HS-5 (cell line): ENCODE measurements around the gene AP3S2.
"Not testable (repeated sequence)": the region's sequence is repeated elsewhere in the genome, so short reads cannot be mapped to it uniquely, and the experiment has no call there.

Experiments
- DNase-seq: peaks from one replicate; pipeline ENCODE4 v3.0.0-alpha.2; 2012; ENCODE audit warnings: low read depth

Gene AP3S2

DNA sequence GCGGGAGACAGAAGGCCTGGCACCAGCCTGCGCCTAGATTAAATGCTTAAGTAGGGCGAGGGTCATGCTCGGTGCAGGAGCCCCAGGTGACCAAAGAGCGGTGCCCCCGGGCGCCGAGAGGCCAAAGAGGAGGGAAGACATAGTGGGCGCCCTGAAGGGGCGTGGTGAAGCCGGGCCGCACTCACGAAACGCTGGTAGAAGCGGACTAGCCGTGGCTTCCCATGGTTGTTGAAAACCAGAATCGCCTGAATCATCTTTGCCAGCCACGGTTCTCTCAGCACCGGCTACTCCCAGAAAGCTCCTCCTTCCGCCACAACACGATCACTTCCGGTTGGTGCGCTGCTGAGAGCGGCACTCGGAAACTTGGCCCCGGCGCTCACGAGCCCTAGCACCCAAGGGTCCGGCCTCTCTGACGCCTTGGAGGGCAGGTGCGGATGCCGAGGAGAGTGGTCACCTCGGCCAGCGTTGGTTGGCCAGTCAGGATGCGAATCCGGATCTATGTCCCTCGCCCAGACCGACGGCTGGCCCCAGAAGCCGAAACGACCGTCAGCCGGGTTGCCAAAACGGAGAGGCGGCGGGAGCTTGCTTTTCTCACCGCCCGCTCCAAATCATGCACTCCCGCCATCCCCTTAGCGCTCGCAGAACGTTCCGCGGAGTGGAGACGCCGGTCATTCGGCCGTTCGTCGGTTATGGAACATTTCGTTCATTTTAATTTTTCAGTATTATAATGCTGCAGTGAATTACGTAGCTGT, at the start of gene AP3S2:
Gene AP3S2, minus strand, starts transcription at position 299 of the 752 bp plus-strand sequence. Its CDS starts 45 bp downstream, at position 254.
- peak; percentile 82 for DNase-seq

DNA sequence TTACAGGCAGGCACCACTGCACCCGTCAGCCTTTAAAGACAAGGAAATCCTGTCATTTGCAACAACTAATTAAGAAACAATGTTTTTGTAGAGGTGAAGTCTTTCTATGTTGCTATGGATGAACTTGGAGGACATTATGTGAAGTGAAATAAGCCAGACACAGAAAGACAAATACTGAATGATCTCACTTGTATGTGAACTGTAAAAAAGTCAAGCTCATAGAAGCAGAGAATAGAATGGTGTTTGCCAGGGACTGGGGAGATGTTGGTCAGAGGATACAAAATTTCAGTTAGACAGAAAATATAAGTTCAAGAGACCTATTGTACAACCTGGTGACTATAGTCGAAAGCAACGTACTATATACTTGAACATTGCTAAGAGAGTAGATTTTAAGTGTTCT, 46.1 kb upstream of the AP3S2 start:
- DNase-seq, result no peak

DNA sequence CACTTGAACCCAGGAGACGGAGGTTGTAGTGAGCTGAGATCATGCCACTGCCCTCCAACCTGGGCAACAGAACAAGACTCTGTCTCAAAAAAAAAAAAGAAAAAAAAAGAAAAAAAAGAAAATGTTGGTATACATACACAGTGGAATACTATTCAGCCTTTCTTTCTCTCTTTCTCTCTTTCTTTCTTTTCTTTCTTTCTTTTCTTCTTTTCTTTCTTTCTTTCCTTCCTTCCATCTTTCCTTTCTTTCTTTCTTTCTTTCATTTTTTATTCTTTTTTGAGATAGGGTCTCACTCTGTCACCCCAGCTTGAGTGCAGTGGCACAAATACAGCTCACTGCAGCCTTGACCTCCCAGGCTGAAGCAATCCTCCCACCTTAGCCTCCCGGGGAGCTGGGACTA, 45.6 kb upstream of the AP3S2 start:
- DNase-seq, result not testable (repeated sequence)

DNA sequence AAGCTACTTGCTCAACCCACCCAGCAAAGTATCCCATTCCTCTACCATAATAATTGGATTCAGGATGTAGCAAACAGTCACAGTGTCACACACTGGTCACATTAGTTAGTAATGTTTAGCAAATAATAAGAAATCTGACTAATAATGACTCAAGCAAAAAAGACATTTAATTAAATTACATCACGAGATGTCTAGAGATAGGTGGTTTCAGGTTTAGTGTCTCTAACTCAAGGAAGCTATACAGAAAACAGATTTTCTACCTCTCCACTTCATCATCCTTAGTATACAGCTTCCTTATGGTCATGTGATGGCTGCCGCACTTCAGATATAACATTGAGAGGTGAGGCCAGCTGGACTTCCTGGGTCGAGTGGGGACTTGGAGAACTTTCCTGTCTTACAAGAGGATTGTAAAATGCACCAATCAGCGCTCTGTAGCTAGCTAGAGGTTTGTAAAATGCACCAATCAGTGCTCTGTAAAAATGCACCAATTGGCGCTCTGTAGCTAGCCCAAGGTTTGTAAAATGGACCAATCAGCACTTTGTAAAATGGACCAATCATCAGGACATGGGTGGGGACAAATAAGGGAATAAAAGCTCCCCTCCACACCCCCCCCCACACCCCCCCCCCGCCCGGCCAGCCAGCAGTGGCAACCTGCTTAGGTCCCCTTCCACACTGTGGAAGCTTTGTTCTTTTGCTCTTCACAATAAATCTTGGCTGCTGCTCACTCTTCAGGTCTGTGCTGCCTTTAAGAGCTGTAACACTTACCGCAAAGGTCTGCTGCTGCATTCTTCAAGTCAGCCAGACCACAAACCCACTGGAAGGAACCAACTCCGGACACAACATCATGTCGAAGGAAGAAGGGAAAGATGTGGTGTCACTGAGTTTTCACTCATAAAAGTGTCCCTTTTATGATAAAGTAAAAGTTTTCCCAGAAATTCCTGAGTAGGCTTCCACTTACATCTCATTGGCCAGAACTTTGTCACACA, 43.9 kb upstream of the AP3S2 start:
- DNase-seq, result no peak

DNA sequence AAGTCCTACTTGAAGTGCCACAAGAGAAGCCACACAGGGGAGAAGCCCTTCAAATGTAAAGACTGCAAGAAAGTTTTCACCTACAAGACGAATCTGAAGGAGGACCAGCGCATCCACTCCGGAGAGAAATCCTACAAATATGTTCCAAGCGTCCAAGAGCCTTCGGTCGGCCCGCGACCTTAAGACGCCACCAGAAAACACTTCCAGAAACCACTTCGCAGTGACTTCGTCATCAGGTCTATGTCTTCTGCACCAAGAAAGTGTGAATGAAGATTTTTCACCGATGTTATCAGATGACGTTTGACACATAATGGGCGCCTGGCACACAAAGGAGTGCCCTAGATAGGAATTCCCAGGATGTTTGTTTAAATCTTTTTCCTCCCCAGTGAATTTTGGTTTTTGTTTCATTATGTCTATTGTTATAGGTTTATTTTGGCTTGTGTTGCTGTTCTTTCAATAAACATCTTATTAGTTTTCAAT, 43.0 kb upstream of the AP3S2 start:
- no peak for DNase-seq

DNA sequence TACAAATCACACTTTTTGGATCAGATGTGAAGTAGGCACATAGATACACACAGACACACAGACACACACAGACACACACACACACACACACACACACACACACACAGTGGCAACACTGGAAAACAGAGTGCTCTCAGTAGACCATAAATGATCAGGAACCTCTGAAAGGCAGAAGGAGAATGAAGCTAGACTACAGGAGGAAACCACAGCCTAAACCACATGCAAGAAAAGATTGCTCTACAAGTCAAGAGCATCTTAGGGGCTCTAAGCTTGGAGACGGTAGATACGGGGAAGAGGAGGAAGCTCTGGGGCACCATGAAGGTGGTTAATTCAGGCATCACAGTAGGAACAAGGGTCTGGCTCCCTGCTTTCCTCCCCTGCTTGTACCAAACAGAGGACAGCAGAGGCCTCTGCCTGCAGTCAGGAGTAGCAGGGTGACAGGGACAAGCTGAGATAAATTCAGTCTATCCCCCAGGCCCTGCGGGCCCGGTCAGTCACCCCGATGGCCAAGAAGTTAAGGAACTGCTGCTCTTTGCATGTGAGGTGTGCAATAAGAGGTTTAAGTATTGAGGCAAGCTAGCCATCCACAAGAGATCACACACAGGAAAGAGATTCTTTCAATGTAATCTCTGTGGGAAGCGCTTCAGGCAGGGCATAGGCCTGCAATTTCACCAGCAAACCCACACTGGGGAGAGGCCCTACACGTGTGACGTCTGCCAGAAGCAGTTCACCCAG, 42.4 kb upstream of the AP3S2 start:
- DNase-seq, result no peak

DNA sequence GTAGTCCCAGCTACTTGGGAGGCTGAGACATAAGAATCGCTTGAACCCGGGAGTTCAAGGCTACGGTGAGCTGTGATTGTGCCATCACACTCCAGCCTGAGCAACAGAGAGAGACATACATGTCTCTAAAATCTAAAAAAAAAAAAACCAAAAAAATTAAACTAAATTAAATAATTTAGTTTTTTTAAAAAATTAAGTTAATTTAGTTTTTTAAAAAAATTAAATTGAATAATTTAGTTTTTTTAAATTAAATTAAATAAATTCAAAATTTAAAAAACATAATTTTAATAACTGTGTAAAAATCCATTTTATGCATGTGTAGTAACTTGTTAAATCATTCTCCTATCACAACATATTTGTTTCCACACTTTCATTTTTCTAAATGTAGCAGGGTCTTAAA, 39.1 kb upstream of the AP3S2 start:
- DNase-seq, result no peak

DNA sequence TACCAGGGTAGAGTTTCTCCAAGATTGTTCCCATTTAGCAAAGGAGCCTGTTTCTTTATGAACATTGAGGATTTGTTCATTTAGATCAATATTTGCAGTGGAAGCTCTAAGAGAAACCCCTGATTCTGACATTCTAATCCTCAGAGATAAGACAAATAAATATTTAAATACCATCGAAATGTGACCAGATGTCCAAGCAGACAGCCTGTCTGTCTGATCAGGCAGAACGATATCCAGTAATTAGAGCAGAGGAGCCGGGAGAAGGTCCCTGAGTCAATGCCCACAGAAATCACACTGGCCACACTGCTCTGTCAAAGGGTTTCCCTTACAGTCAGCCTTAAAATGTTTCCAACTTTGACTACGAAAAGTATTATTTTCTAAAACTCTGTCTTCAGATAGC, 34.6 kb upstream of the AP3S2 start:
- DNase-seq, result no peak

DNA sequence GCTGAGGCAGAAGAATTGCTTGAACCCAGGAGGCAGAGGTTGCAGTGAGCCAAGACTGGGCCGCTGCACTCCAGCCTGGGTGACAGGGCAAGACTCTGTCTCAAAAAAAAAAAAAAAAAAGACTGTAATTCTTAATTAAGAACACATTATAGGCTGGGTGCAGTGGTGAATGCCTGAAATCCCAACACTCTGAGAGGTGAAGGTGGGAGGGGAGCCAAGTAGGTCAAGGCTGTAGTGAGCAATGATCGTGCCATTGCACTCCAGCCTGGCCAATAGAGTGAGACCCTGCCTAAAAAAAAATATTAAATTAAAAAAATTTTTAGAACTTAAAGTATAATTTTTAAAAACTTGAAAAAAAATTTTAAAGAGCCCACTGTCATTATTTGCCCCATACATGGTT, 32.4 kb upstream of the AP3S2 start:
- peak; percentile 32 for DNase-seq

DNA sequence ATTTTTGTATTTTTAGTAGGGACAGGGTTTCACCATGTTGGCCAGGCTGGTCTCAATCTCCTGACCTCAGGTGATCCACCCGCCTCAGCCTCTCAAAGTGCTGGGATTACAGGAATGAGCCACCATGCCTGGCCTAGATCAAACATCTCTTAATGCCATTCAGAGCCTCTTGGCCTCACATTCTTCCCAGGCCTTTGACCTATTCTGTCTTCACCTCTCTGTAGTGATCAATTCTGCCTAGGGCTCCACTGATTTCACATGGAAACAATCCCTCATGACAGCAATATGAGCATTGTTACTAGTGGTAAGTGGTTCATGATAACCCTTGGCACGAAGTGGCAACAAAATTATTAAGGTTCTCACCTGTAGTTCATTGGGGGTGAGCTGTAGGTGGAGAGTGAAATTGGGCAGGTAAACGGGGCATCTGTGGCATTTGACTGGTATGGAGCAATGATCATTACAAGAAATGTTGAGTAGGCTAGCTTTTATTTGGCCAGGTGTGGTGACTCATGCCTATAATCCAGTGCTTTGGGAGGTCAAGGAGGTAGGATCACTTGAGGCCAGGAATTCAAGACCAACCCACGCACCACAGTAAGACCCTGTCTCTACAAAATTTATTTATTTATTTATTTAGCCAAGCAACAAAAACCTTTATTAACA, 23.8 kb upstream of the AP3S2 start:
- DNase-seq, result no peak

DNA sequence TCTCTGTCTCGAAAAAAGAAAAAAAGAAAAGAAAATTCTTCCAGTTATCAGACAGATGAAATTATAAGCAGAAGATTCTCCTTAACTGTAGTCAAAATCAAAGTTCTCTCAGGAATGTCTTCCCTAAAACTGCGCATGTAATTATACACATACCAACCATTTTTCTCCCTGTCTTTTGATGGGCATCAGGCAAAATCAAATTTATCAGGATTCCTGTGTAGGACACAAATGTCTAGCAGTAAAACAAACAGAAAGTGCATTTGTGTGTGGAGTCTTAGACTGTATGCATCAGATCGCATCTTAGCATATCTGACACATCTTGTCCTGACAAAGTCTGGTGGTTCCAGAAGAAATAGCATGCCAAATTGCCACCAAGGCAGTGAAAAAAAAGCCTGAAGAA, 22.9 kb upstream of the AP3S2 start:
- no peak for DNase-seq

DNA sequence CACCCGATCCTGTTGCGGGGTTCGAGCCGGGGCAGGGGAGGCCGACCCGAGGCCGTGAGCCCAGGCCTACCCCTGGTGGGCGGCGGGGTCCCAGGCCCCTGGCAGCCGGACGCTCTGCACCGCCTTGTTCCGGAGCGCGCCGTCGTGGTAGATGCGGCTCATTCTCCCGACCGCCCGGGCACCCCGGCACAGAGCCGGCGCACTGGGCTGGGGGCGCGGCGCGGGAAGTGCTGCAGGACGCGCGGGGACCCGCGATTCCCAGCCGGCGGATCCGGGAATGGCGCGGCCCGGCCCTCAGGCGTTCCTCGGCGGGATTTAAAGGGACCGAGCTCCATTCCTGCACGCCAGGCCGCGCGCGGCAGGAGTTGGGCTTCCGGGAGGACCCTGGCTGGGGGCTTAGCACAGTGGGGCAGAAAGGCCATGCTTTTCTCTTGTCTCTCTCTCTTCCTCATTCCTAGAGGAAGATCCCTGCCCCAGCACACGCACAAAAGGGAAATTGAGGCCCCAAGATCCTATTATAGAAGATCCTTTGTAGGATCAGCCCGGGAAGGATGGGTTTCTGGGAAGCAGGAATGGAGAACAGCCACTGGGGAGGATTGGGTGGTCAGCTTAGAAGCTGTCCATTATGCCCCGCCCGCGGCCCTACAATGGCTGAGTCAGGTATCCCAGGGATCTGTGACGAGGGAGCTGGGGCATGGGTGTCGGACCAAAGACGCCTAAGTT, 19.0 kb upstream of the AP3S2 start, which contains the start of gene ARPIN:
Gene ARPIN, minus strand, starts transcription at position 279 of the 723 bp plus-strand sequence. Its CDS starts 117 bp downstream, at position 162.
- DNase-seq, result no peak

DNA sequence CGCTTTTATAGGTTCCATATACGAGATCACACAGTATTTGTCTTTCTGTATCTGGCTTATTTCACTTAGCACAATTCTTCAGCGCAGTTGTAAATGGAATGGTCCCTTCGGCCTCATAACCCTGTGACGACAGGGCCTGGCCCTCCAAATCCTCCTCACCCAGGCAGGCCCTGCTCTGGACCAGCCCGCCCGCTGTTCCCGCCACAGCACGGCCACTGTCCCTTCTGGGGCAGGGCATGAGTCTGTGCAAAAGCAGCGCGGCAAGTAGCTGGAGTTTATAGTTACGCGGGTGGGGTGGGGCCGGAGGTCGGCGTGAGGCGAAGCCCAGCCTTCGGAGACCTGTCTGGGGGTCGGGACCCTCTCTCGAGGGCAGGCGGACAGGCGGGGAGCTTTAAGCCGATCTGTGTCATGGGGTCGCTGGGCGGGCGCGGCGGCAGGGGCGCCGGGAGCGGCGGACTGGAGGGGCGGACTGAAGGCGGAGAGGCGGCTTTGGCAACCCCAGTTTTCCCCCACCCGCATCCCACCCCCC, 18.4 kb upstream of the AP3S2 start:
- DNase-seq, result no peak

DNA sequence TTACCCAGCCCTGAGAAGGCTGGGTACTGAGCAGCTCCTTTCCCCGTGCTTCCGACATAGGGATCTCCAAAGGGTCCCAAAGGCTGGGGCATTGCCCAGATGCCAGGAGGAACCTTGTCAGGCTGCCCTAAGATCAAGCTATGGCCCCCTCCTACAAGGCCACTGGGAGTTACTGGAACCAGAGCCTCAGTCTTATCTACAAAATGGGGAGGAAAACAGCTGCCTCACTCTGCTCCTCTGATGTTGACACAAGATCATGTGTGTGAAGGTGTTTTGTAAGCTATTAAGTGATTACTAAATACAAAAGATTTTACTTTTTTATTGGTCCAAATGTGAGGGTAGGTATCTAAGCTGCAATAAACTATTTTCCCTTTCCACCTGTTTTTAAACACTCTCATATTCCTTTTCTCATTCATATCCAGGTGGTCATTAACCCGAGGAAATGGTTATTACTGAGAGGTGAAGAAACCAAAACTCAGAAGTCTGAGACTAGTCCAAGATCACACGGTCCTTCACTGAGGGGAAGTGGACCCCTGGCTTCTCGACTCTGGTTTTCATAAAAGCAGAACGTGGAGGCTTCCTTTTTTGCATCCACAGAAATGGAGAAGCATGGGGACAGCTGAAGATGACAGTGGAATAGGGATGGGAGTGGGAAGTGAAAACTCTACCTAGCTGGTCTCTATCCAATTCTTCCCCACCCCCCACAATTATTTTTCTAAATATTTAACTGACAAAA, 17.3 kb upstream of the AP3S2 start:
- DNase-seq, result no peak

DNA sequence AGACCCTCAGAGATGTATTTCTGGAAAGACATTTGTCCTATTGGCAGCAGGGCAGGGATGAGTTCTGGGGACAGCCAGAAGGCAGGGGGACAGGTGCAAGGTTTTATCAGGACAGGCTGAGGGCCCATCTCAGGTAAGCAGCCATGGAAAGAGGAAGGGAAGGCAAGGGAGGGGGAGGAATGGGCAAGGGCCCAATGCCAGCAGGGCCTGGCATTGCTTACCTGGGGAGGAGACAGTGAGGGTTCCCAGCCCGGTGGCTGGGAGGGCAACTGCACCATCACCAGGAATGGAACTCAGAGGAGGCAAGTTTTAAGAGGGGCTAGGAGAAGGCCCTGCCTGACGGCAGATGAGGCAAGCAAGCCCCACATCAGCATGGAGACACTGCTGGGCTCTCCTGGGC, 15.8 kb upstream of the AP3S2 start:
- DNase-seq, result no peak

DNA sequence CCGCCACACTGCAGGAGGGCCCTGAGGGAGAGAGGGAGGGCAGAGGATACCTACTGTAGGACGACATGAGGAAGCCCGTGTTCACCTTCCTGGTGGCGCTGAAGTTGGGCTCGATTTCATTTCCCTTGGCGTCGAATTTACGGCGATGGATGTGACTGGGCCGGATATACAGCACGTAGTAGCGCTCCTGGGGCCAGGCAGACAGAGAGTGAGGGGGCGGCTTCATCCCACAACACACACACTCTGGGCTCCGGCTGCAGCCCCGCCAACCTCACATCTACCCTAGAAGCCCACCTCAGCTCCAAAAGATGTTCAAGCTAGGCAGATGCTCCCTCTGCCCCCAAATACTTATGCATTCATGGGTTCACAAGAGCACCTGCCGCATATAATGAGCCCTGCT, 14.4 kb upstream of the AP3S2 start:
- no peak for DNase-seq

DNA sequence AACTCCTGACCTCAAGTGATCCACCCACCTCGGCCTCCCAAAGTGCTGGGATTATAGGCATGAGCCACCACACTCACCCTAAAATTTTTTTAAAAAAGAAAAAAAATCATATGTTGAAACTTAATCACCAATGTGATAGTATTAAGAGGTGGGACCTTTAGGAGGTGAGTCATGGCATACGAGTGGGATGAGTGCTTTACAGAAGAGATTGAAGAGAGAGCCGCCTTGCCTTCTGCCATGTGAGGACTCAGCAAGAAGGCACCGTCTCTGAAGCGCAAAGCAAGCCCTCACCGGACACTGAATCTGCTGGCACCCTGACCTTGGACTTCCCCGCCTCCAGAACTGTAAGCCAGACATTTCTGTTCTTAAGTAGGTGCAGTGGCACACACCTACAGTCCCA, 13.5 kb upstream of the AP3S2 start:
- no peak for DNase-seq

DNA sequence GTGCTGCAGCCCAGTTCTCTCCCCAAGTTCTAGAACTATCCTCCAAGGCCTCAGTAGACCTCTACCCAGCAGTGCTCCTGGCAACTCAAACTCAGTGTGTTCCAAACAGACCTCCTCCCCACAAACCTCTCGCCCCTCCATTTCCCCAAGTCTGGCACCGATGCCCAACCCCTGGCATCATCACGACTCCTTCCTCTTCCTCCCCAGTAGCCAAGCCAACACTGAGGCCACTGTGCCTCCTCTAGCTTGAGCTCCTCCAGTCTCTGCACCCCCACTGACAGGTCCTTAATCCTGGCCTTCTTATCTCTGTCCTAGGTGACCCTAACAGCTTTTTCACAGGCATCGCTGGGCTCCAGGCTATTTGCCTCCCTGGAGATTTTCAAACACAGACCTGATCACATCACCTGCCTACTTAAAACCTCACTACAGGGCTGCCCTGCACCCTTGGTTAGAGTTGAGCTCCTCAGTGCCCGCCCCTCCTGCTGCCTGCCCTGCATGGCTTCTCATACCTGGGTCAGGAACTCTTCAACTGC, 12.1 kb upstream of the AP3S2 start:
- no peak for DNase-seq

DNA sequence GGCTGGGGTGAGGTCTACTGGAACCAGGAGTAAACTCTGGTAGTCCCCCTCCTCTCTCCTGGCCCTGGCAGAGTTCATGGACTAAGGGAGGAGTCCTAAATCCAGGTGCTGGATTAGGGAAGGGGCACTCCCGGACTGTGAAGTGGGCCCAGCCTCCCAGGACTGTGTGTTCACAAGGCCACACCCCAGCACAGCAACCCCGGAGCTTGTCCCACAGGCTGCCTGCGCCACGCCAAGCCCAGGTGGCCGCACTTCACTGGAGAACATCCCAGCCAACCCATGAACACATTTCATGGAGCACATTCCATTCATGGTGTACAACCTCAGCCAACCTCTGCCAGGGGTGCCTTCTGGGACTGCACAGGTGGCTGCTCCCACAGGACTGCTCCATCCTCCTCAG, 10.7 kb upstream of the AP3S2 start:
- no peak for DNase-seq

DNA sequence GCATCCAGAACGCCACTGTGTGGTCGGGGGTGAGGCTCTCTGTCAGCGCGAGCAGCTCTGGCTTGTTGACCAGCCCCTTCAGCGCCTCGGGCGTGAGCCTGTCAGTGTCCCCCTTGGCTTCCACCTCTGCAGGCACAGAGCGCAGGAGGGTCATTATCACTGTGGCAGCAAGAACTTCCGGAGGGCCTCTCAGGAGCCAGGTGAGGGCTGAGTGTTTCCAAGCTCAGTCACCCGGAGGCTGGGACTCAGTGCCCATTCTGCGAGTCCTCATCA, 10.0 kb upstream of the AP3S2 start:
- DNase-seq, result no peak
